ENCODE measurements around the gene FGD5.

DNA sequence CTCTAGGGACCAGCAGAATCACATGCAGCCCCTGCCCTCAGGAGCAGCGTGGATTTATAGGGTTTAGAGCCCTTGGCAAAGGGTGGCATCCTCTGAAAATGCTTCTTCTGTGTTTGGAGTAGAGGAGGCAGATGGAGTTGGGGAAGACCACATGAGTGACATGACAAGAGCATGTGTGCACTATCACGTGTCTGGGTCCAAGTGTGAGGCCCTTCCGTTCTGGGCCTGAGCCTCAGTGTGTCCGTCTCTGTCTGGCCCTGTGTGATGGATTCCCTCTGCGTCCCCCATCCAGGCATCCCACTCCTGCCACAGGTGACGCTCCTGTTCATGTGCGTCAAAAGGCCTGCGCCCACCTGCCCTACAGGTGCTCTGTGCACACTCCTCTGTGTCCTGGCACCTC is 30.1 kb downstream of the FGD5 start:
- TF ChIP-seq, protein P1, sequence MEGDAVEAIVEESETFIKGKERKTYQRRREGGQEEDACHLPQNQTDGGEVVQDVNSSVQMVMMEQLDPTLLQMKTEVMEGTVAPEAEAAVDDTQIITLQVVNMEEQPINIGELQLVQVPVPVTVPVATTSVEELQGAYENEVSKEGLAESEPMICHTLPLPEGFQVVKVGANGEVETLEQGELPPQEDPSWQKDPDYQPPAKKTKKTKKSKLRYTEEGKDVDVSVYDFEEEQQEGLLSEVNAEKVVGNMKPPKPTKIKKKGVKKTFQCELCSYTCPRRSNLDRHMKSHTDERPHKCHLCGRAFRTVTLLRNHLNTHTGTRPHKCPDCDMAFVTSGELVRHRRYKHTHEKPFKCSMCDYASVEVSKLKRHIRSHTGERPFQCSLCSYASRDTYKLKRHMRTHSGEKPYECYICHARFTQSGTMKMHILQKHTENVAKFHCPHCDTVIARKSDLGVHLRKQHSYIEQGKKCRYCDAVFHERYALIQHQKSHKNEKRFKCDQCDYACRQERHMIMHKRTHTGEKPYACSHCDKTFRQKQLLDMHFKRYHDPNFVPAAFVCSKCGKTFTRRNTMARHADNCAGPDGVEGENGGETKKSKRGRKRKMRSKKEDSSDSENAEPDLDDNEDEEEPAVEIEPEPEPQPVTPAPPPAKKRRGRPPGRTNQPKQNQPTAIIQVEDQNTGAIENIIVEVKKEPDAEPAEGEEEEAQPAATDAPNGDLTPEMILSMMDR (optimal IDR thresholded peaks at IDR 0.05 in 1 of 3, IDR thresholded peaks at IDR 0.05 in 1 of 3, conservative IDR thresholded peaks at IDR 0.05 in 1 of 3; ENCODE audit: extremely low read depth in 1 of 3, insufficient read depth in 2 of 3, low read length in 3 of 3): no peak
- TF ChIP-seq EZH2 (IDR thresholded peaks at IDR 0.05; ENCODE audit: low read length): no peak

Data from keratinocyte (primary cell).